Left lobe of liver (tissue), 2 donors: ENCODE data around the gene IGSF1. TPM values are rescaled to one million over a fixed set of nuclear protein-coding genes. Genes with fewer than 3 reads are reported as not detected.

Experiments
- ATAC-seq: fragments of 200-7000 bp; cut with Tn5 transposase; one replicate; pipeline ENCODE4 v1.9.1; 2020; ENCODE audit warnings: mild to moderate bottlenecking, moderate library complexity
- DNase-seq: peaks from one replicate; pipeline ENCODE4 v3.0.0-alpha.2; 2020; ENCODE audit warnings: low spot score
- total RNA-seq: library from RNA; stranded (reverse); gene quantifications from one replicate; pipeline ENCODE4 v1.2.1, GENCODE V29; 2021
- donor health status: DM: no; HTN: no; CAD: no; lungs with moderate emphysema.
- donor health status: DM: no; HTN: yes; CAD: no.

IGSF1 gene
- 0.40 TPM for total RNA-seq

GRCh38 chrX:131288738-131289511 lies at the start of gene IGSF1:
TSS of gene IGSF1 (minus strand) at chrX:131289306. CDS start at chrX:131286674, 2,632 bp downstream.
- ATAC-seq: peak; percentile 87
- DNase-seq: peak; percentile 43

- ATAC-seq (no peak), DNase-seq (no peak)
These were observed 43.2 kb upstream of the IGSF1 start for GRCh38 chrX:131332331-131332730.

- no peak for ATAC-seq
These were observed 42.0 kb upstream of the IGSF1 start for GRCh38 chrX:131331152-131331551.

GRCh38 chrX:131330735-131331134 lies 41.6 kb upstream of the IGSF1 start:
- ATAC-seq (no peak), DNase-seq (no peak)

More at GRCh38 chrX:131331152-131331551, 42.0 kb upstream of the IGSF1 start:
- DNase-seq: no peak

GRCh38 chrX:131322651-131323050 lies 33.5 kb upstream of the IGSF1 start:
- DNase-seq (no peak), ATAC-seq (no peak)

GRCh38 chrX:131317326-131317725 lies 28.2 kb upstream of the IGSF1 start:
- ATAC-seq (no peak), DNase-seq (no peak)

GRCh38 chrX:131316260-131316659 lies 27.2 kb upstream of the IGSF1 start:
- ATAC-seq: no peak
- DNase-seq: no peak

- DNase-seq: no peak
- ATAC-seq: no peak
These were observed 19.9 kb upstream of the IGSF1 start for GRCh38 chrX:131308980-131309379.

- no peak for DNase-seq
- no peak for ATAC-seq
These were observed 17.5 kb upstream of the IGSF1 start for GRCh38 chrX:131306601-131307000.

- ATAC-seq: no peak
- no peak for DNase-seq
These were observed 16.8 kb upstream of the IGSF1 start for GRCh38 chrX:131305926-131306325.

- ATAC-seq: no peak
- DNase-seq: no peak
These were observed 13.6 kb upstream of the IGSF1 start for GRCh38 chrX:131302701-131303100.

GRCh38 chrX:131301155-131301554 lies 12.0 kb upstream of the IGSF1 start:
- ATAC-seq: no peak

GRCh38 chrX:131298846-131299245 lies 9.7 kb upstream of the IGSF1 start:
- no peak for ATAC-seq

More at GRCh38 chrX:131301155-131301554, 12.0 kb upstream of the IGSF1 start:
- no peak for DNase-seq

GRCh38 chrX:131298036-131298435 lies 8.9 kb upstream of the IGSF1 start:
- DNase-seq (no peak), ATAC-seq (no peak)

More at GRCh38 chrX:131298846-131299245, 9.7 kb upstream of the IGSF1 start:
- DNase-seq: no peak

- DNase-seq: no peak
- ATAC-seq: no peak
These were observed 421 bp upstream of the IGSF1 start for GRCh38 chrX:131289527-131289926.

- ATAC-seq (no peak), DNase-seq (no peak)
These were observed 918 bp downstream of the IGSF1 start for GRCh38 chrX:131288188-131288587.

GRCh38 chrX:131287560-131288179 lies 1.4 kb downstream of the IGSF1 start:
- ATAC-seq (no peak), DNase-seq (no peak)

- DNase-seq: no peak
- ATAC-seq: no peak
These were observed 9.5 kb downstream of the IGSF1 start for GRCh38 chrX:131279617-131280016.

- no peak for DNase-seq
- no peak for ATAC-seq
These were observed 9.9 kb downstream of the IGSF1 start for GRCh38 chrX:131279197-131279596.

- DNase-seq: no peak
- ATAC-seq: no peak
These were observed 11.5 kb downstream of the IGSF1 start for GRCh38 chrX:131277543-131278136.

- no peak for ATAC-seq
- DNase-seq: no peak
These were observed 16.1 kb downstream of the IGSF1 start for GRCh38 chrX:131273011-131273410.

- DNase-seq: no peak
- no peak for ATAC-seq
These were observed 17.3 kb downstream of the IGSF1 start for GRCh38 chrX:131271826-131272225.
